GM13977 (cell line): ENCODE measurements around the gene ROBO2.

ENCODE experiments used
- DNase-seq: peaks from one replicate; pipeline ENCODE4 v3.0.0; 2012; ENCODE audit warnings: low spot score
- in situ Hi-C: fragments of 300-500 bp; cut with MboI; formaldehyde crosslinking; loops from one replicate; pipeline ENCODE4 v1.12.0; 2022; ENCODE audit warnings: low sequenced_read_pairs, low pct_unique_long_range_greater_than_20kb, mixed read lengths, inconsistent platforms; ENCODE audit not compliant: unreplicated experiment
- TF ChIP-seq, protein P1 (sequence below): IDR thresholded peaks from 2 replicates; pipeline ENCODE4 v1.5.1; 2012; ENCODE audit warnings: mild to moderate bottlenecking, control low read depth; ENCODE audit not compliant: insufficient read depth; ENCODE audit errors: extremely low read depth, missing control alignments

ROBO2 gene

DNA sequence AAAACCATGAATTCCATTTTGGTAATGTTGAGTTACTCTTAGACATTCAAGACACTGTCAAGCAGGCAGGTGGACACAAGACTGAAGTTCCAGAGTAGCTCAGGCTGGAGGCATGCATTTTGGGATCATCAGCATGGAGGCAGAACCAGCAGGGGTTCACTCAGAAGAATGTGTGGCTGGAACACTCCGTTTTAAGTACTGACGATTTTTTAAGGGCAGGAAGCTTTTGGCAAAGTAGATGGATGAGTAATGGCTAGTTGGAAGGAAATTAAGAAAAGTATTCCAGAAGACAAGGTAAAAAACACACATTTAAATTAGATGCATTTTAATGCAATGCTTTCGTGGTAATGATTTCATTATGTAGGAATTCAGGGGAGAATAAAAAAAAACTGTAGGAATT, 420.4 kb downstream of the ROBO2 start:
- TF ChIP-seq, protein P1, sequence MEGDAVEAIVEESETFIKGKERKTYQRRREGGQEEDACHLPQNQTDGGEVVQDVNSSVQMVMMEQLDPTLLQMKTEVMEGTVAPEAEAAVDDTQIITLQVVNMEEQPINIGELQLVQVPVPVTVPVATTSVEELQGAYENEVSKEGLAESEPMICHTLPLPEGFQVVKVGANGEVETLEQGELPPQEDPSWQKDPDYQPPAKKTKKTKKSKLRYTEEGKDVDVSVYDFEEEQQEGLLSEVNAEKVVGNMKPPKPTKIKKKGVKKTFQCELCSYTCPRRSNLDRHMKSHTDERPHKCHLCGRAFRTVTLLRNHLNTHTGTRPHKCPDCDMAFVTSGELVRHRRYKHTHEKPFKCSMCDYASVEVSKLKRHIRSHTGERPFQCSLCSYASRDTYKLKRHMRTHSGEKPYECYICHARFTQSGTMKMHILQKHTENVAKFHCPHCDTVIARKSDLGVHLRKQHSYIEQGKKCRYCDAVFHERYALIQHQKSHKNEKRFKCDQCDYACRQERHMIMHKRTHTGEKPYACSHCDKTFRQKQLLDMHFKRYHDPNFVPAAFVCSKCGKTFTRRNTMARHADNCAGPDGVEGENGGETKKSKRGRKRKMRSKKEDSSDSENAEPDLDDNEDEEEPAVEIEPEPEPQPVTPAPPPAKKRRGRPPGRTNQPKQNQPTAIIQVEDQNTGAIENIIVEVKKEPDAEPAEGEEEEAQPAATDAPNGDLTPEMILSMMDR, result no peak
- no peak for DNase-seq
- in situ Hi-C loops, result no loop called here

DNA sequence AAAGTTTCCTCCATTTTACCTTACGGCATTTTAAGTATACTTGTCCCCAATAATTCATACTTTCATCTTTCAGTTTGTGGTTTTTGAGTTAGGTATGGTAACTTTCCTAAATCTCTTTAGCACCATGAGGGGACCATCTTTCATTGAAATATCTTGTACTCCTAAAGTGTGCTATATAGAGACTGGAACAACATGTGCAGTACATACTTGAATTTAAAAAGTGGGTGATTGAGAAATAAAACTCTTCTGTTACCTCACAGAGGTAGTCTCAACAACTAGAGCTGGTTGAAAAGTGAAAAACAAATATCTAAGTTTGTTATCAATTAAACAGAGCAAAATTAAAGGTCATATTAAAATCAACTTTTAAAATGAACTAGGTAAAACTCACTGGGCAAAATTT, 423.1 kb downstream of the ROBO2 start:
- TF ChIP-seq, protein P1, result no peak
- DNase-seq, result no peak
- in situ Hi-C loops, result no loop called here

DNA sequence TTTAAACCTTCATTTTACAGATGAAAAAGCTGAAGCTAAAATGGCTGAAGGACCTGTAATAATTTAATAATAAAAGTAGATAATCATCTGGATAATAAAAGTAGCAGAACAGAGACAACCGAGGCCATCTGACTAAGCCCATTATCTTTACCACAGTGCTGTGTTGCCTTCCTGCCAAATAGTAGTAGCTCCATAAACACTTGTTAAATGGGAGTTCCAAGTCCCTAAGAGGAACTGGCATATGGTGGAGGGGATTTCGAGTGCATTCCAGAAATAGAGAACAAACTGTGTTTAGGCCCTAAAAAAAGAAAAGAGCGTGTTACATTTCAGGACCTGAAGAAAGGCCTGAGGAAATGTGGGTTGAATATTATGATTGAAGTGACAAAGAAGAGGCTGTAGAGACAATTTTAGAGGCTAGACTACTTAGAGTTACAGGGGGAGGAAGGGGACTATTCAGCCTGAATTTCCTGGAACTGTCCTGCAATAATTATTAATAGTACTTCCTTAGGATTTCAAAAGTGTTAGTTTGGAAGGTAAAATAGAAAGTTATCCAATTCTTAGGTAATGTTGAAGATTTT, 424.3 kb downstream of the ROBO2 start:
- TF ChIP-seq, protein P1, result no peak
- no peak for DNase-seq
- in situ Hi-C loops, result no loop called here

DNA sequence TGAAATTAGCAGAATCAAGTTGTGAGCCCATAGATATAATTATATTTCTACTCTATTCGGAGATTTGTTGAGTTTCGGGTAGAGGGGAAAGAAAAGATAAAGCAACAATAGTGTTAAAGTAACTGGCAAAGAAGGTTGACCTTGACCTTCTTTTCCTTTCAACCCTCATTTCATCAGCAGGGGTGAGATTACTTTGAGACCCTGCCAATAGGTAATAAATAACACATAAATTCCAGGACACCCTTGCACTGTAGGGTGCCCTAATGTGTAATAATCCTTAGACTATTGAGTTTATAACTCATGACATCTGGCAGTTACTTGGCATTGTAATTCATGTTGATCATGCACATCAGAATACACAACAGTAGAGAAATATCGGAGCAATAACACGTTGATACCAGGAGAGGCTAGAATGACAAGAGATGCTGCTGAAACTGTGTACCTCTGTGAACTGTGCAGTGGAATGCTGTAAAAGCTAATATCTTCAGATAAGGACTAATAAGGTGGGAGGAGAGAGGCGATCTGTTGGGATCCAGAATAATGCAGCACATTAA, 426.7 kb downstream of the ROBO2 start:
- DNase-seq, result no peak
- TF ChIP-seq, protein P1, result no peak
- in situ Hi-C loops, result no loop called here

DNA sequence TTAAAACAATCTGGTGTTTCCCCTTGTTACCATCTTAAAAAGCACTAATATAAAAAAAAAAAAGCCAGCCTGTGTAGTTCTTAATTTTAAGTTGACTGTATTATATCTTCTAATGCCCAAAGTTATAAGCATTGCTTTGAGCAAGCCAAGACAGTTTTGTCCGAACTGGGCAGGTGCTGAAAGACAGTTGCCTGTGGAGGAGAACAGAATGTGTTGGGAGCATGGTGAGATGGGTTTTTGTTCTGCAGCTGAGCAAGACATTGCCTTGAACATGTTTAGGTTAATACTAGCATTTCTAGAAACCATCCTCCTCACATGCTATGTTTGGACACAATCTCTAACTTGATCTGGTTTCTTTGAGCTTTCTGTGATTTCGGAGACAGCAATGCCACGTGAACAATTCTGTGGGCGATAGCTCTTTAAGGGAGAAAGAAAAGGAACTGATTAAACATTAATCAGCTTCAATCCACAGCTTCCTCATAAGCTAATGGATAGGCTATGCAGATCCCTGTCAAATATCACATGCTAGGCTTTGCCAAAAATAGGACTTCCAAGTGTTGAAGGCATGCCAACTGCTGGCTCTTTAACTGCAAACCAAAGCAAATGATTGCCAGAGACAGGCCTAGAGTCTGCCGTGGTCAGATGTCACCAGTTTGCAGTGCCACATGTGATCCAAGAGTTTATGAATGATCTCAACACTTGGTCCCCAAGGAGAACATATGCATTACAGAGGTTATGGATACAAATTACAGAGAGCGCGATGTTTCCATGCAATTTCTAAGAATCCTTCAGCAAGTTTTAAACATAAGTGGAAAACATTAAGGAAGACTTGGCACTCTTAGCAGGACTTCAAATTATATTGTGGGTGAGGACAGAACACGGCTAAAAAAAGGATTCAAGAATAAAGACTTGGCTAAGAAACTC, 428.1 kb downstream of the ROBO2 start:
- TF ChIP-seq, protein P1, result no peak

DNA sequence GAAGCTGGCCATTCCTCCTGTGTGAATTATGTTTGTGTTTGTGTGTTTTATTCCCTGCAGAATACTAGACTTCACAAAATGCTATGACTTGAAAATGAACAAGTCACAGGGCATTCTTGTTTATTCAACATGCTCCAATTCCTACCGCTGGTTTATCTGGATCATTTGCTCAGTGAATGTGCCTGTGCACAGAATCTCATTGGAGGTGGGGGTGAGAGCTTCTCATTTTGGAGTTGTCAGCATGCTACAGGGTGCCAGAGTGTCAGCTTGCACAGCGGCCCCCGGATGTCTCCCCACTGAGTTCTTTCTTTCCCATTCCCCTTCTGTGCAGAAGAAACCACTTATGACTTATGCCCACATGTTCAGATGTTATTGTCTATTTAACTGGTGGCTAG, 428.7 kb downstream of the ROBO2 start:
- no peak for DNase-seq
- in situ Hi-C loops, result no loop called here
- TF ChIP-seq, protein P1, result no peak

More for the DNA sequence above, 428.1 kb downstream of the ROBO2 start:
- DNase-seq, result no peak
- in situ Hi-C loops, result no loop called here
